PC-3 (cell line): ENCODE results near the gene DNM2. TPM values are rescaled to one million over a fixed set of nuclear protein-coding genes. Genes with fewer than 3 reads are reported as not detected.

Experiments
- ATAC-seq: fragments of 200-7000 bp; cut with Tn5 transposase; 2 replicates; pipeline ENCODE4 v1.9.1; 2020; ENCODE audit warnings: mild to moderate bottlenecking, moderate library complexity
- BruUV-seq: library from RNA; stranded (reverse); fragments of 400-500 nt; replicated peaks from 2 replicates; lab custom pipeline; 2021; lab: Mats Ljungman, UMichigan
- CTCF ChIA-PET: fragments of 300-600 bp; sonication (Branson Sonifier 250); formaldehyde crosslinking; loops from one replicate; lab custom pipeline; 2022; ENCODE audit warnings: antibody characterized with exemption; lab: Charles Lee
- POLR2A ChIA-PET: fragments of 300-600 bp; sonication (Branson Sonifier 250); formaldehyde crosslinking; loops from one replicate; lab custom pipeline; 2022; ENCODE audit warnings: antibody characterized with exemption; ENCODE audit not compliant: unreplicated experiment; lab: Charles Lee
- DNase-seq: peaks from one replicate; pipeline ENCODE4 v3.0.0-alpha.2; 2015
- H2AFZ ChIP-seq: fragments of 300-600 bp; sonication (generic); 2 replicates; pipeline ENCODE4 v1.6.0; 2016; ENCODE audit warnings: antibody characterized with exemption, low read length
- H3F3A ChIP-seq: fragments of 300-600 bp; sonication (generic); one replicate; pipeline ENCODE4 v1.6.0; 2017; ENCODE audit warnings: antibody characterized with exemption, low read length, control low read depth, mild to moderate bottlenecking; ENCODE audit not compliant: unreplicated experiment
- H3K27ac ChIP-seq: fragments of 300-600 bp; sonication (generic); 2 replicates; pipeline ENCODE4 v1.5.1; 2016; ENCODE audit warnings: mild to moderate bottlenecking, low read length
- H3K27me3 ChIP-seq: fragments of 300-600 bp; sonication (generic); 2 replicates; pipeline ENCODE4 v1.6.1; 2016; ENCODE audit warnings: low read length, mixed read lengths
- H3K36me3 ChIP-seq: fragments of 300-600 bp; sonication (generic); 2 replicates; pipeline ENCODE4 v1.6.1; 2016; ENCODE audit warnings: low read depth, mixed run types, low read length, mixed read lengths
- H3K4me1 ChIP-seq: fragments of 300-600 bp; sonication (generic); 2 replicates; pipeline ENCODE4 v1.5.1; 2016; ENCODE audit warnings: low read length; ENCODE audit not compliant: insufficient read depth
- H3K4me2 ChIP-seq: fragments of 300-600 bp; sonication (generic); 2 replicates; pipeline ENCODE4 v1.6.0; 2016; ENCODE audit warnings: low read length
- H3K4me3 ChIP-seq: fragments of 300-600 bp; sonication (generic); 2 replicates; pipeline ENCODE4 v1.5.1; 2016; ENCODE audit warnings: mild to moderate bottlenecking, low read length, mixed read lengths
- H3K79me2 ChIP-seq: fragments of 300-600 bp; sonication (generic); 2 replicates; pipeline ENCODE4 v1.6.1; 2017; ENCODE audit warnings: low read length, mixed read lengths
- H3K9ac ChIP-seq: fragments of 300-600 bp; sonication (generic); 2 replicates; pipeline ENCODE4 v1.6.0; 2016; ENCODE audit warnings: mild to moderate bottlenecking, low read length
- H3K9me2 ChIP-seq: fragments of 300-600 bp; sonication (generic); replicated peaks from 2 replicates; pipeline ENCODE4 v1.6.1; 2016; ENCODE audit warnings: mixed run types, low read length, mixed read lengths
- H3K9me3 ChIP-seq: fragments of 300-600 bp; sonication (generic); 2 replicates; pipeline ENCODE4 v1.6.1; 2016; ENCODE audit warnings: low read length, mixed read lengths
- H4K20me1 ChIP-seq: fragments of 300-600 bp; sonication (generic); 2 replicates; pipeline ENCODE4 v1.6.1; 2016; ENCODE audit warnings: low read length, mixed read lengths
- EZH2 ChIP-seq: fragments of 300-600 bp; sonication (generic); IDR thresholded peaks from one replicate; pipeline ENCODE4 v1.6.1; 2017; ENCODE audit warnings: antibody characterized with exemption, mild to moderate bottlenecking, low read length; ENCODE audit not compliant: unreplicated experiment
- EZH2phosphoT487 ChIP-seq: fragments of 300-600 bp; sonication (generic); IDR thresholded peaks from 2 replicates; pipeline ENCODE4 v1.6.1; 2018; ENCODE audit warnings: mild to moderate bottlenecking, antibody characterized with exemption, low read length, borderline replicate concordance
- intact Hi-C: fragments of 100-400 bp; cut with micrococcal nuclease; formaldehyde crosslinking; loops from 2 replicates; pipeline ENCODE4 v1.9.0; 2023
- total RNA-seq: library from RNA; depleted of rRNA; stranded (reverse); fragments of >200 nt; gene quantifications from 2 replicates; pipeline ENCODE4 v1.2.3, GENCODE V29; 2014
- TF ChIP-seq, protein P1 (sequence below): fragments of 300-600 bp; sonication (generic); conservative IDR thresholded peaks from 2 replicates; pipeline ENCODE4 v1.5.1; 2017; ENCODE audit warnings: antibody characterized with exemption, low read depth, mild to moderate bottlenecking, low read length

Gene DNM2
- total RNA-seq, 1 experiment from 2014 or later = 150 TPM

GRCh38 chr19:10819124-10820060 lies 101.5 kb downstream of the DNM2 start:
- no peak for ATAC-seq
- no peak overlapping the region for H3K4me2 ChIP-seq
- CTCF ChIA-PET = no interaction called here

GRCh38 chr19:10820173-10820572 lies 102.3 kb downstream of the DNM2 start:
- no peaks in the 10 kb centered on the region for H3K27me3 ChIP-seq
- intact Hi-C loops = no loop called here
- H3K9me2 ChIP-seq = no peaks in the 10 kb centered on the region
- H3K4me2 ChIP-seq = no peak overlapping the region
- H3K9me3 ChIP-seq = no peaks in the 10 kb centered on the region
- no peaks in the 10 kb centered on the region for H3F3A ChIP-seq
- ATAC-seq (peak; percentile 58; the same call in 1 of the 2 replicates), DNase-seq (peak; percentile 11)
- H4K20me1 ChIP-seq = 0 out of 2 replicates have a peak, but pooled peaks cover 4% of the 10 kb centered on the region
- H3K79me2 ChIP-seq = no peaks in the 10 kb centered on the region
- no peaks in the 10 kb centered on the region for H3K4me1 ChIP-seq
- H3K27ac ChIP-seq = no peak overlapping the region
- peaks cover 23% of the 10 kb centered on the region for H3K36me3 ChIP-seq
- ChIA-PET CTCF (no interaction called here), POLR2A (no interaction called here)
- no peak overlapping the region for H3K9ac ChIP-seq
- H2AFZ ChIP-seq = no peak overlapping the region
- no TSS peak for BruUV-seq
- no peak for TF ChIP-seq EZH2
- TF ChIP-seq, protein P1, sequence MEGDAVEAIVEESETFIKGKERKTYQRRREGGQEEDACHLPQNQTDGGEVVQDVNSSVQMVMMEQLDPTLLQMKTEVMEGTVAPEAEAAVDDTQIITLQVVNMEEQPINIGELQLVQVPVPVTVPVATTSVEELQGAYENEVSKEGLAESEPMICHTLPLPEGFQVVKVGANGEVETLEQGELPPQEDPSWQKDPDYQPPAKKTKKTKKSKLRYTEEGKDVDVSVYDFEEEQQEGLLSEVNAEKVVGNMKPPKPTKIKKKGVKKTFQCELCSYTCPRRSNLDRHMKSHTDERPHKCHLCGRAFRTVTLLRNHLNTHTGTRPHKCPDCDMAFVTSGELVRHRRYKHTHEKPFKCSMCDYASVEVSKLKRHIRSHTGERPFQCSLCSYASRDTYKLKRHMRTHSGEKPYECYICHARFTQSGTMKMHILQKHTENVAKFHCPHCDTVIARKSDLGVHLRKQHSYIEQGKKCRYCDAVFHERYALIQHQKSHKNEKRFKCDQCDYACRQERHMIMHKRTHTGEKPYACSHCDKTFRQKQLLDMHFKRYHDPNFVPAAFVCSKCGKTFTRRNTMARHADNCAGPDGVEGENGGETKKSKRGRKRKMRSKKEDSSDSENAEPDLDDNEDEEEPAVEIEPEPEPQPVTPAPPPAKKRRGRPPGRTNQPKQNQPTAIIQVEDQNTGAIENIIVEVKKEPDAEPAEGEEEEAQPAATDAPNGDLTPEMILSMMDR = peak; percentile 62
- no peak overlapping the region for H3K4me3 ChIP-seq

More at GRCh38 chr19:10819124-10820060, 101.5 kb downstream of the DNM2 start:
- 0 out of 2 replicates have a peak, but pooled peaks cover 4% of the 10 kb centered on the region for H4K20me1 ChIP-seq
- no peaks in the 10 kb centered on the region for H3K27me3 ChIP-seq
- TF ChIP-seq, protein P1 = no peak
- TF ChIP-seq EZH2 (no peak), EZH2phosphoT487 (no peak)
- no peaks in the 10 kb centered on the region for H3K79me2 ChIP-seq
- no TSS peak for BruUV-seq
- H3K4me3 ChIP-seq = no peak overlapping the region
- H3K9ac ChIP-seq = no peak overlapping the region
- intact Hi-C loops = no loop called here
- DNase-seq = no peak
- POLR2A ChIA-PET = no interaction called here
- H3K9me2 ChIP-seq = no peaks in the 10 kb centered on the region
- H3K36me3 ChIP-seq = peaks cover 22% of the 10 kb centered on the region
- H3K9me3 ChIP-seq = no peaks in the 10 kb centered on the region
- no peaks in the 10 kb centered on the region for H3K4me1 ChIP-seq
- H3F3A ChIP-seq = no peaks in the 10 kb centered on the region
- H3K27ac ChIP-seq = no peak overlapping the region
- H2AFZ ChIP-seq = no peak overlapping the region

DNA sequence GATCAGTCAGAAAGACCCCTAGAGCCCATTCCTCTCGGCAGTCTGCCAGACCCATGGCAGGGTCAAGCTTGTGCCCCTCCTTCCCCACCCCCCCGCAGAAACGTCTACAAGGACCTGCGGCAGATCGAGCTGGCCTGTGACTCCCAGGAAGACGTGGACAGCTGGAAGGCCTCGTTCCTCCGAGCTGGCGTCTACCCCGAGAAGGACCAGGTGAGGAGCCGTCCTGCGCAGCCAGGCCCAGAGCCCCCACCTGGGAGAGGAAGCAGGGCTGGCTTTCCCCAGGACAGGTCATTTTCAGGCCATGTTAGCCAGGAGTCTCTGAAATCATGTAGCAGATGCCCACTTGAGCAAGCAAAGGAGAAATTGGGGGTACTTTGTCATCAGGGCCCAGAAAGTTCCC lies 105.8 kb downstream of the DNM2 start:
- Histone ChIP-seq H3K9me2 (no peaks in the 10 kb centered on the region), H3K4me3 (no peak overlapping the region), H3K27me3 (no peaks in the 10 kb centered on the region), H4K20me1 (0 out of 2 replicates have a peak, but pooled peaks cover 4% of the 10 kb centered on the region), H3K36me3 (peaks cover 27% of the 10 kb centered on the region), H3K4me2 (no peak overlapping the region), H3F3A (no peaks in the 10 kb centered on the region), H3K4me1 (no peaks in the 10 kb centered on the region), H3K79me2 (no peaks in the 10 kb centered on the region), H2AFZ (no peak overlapping the region), H3K27ac (no peak overlapping the region), H3K9ac (no peak overlapping the region), H3K9me3 (no peaks in the 10 kb centered on the region)
- CTCF ChIA-PET = no interaction called here
- DNase-seq = no peak
- BruUV-seq = no TSS peak
- POLR2A ChIA-PET = interaction anchor here (0.6 kb wide), 1 partner anchor 340 kb away, joined by 3 read pairs; no protein-coding TSS in a partner anchor
- intact Hi-C loops = no loop called here
- no peak for TF ChIP-seq EZH2phosphoT487
- TF ChIP-seq EZH2 = no peak
- TF ChIP-seq, protein P1 = no peak
- ATAC-seq = no peak
